GM13976 (cell line): ENCODE data around the gene PACSIN3.
A peak's percentile ranks its signal among the peaks of the same experiment; 100 is the strongest.

Experiments used
- DNase-seq: peaks from one replicate; pipeline ENCODE4 v3.0.0; 2012; ENCODE audit warnings: low spot score
- in situ Hi-C: fragments of 300-500 bp; cut with MboI; formaldehyde crosslinking; loops from one replicate; pipeline ENCODE4 v1.12.0; 2022; ENCODE audit warnings: low sequenced_read_pairs, mixed read lengths, inconsistent platforms; ENCODE audit not compliant: unreplicated experiment
- TF ChIP-seq, protein P1 (sequence below): IDR thresholded peaks from 2 replicates; pipeline ENCODE4 v1.5.1; 2012; ENCODE audit warnings: borderline replicate concordance, mild to moderate bottlenecking; ENCODE audit not compliant: insufficient read depth; ENCODE audit errors: extremely low read depth, missing control alignments, control extremely low read depth

The PACSIN3 gene

DNA sequence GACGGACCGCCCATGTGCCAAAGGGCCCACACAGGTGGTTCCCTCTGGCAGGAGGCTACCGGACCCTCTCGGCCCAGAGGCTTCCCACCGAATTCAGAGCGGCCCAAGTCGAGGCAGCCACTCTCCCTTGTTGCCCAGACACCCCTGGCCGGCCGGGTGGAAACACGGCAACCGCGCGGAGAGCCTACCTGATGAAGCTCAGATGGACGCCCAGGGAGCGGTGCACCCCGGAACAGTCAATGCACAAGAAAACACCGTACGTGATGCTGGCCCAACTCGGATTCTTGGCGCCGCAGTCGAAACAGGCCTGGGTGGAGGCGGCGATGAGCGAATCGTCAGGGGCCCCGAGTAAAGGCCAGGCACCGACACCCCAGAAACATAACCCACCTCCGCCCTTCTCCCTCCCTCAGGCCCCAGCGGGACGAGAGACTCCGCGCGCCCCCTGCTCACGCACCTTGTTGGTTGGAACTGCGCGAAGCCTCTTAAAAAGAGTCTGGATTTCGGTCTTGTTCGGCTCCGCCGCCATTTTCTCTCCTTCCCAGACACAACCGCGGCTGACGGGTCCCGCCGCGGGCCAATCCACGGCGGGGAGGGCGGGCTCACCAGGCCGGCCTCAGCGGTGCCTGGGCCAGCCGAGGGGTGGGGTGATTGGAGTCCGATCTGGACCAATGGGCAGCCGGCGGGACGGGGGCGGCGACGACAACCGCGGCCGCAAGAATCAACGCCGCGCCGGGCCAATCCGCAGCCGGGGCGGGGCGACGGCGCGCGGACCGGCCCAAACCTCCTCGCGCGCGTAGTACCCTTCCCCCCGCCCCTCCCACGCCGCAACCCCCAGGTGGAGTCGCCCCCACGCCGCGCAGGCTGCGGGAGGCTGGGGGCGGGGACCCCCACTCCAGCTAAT lies 9.7 kb downstream of the PACSIN3 start, which contains the start of gene ARFGAP2:
ARFGAP2 (minus strand) TSS at position 552 of the 901 bp plus-strand sequence; CDS start at position 526, 26 bp downstream.
- in situ Hi-C loops, result no loop called here
- TF ChIP-seq, protein P1, sequence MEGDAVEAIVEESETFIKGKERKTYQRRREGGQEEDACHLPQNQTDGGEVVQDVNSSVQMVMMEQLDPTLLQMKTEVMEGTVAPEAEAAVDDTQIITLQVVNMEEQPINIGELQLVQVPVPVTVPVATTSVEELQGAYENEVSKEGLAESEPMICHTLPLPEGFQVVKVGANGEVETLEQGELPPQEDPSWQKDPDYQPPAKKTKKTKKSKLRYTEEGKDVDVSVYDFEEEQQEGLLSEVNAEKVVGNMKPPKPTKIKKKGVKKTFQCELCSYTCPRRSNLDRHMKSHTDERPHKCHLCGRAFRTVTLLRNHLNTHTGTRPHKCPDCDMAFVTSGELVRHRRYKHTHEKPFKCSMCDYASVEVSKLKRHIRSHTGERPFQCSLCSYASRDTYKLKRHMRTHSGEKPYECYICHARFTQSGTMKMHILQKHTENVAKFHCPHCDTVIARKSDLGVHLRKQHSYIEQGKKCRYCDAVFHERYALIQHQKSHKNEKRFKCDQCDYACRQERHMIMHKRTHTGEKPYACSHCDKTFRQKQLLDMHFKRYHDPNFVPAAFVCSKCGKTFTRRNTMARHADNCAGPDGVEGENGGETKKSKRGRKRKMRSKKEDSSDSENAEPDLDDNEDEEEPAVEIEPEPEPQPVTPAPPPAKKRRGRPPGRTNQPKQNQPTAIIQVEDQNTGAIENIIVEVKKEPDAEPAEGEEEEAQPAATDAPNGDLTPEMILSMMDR, result no peak
- peak; percentile 100 for DNase-seq

DNA sequence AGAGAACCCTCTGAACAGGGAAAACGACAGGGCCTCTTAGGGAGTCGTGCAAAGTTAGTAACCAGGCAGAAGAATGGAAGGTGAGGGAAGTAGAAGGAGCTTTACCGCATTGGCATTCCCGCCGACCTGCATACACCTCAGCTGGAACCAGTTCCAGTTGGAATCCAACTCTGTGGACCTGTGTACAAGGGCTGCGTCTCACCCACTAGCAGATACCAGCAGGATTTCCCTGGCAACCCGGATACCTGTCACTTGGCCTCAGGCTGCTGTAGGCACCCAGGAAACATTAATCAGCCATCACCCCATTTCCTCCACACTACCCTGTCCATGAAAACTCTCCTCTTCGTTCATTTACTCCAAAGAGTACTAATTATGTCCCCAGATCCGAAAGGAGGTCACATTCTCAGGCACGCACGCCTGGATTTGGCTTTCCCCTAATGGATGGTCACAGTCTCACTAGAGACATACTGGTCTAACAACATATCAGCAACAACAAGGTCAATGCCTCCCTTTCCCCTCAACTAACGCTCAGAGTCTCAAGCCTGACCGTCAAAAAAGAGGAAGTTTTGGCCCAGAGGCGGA lies 10.4 kb downstream of the PACSIN3 start:
- DNase-seq, result no peak
- in situ Hi-C loops, result no loop called here

DNA sequence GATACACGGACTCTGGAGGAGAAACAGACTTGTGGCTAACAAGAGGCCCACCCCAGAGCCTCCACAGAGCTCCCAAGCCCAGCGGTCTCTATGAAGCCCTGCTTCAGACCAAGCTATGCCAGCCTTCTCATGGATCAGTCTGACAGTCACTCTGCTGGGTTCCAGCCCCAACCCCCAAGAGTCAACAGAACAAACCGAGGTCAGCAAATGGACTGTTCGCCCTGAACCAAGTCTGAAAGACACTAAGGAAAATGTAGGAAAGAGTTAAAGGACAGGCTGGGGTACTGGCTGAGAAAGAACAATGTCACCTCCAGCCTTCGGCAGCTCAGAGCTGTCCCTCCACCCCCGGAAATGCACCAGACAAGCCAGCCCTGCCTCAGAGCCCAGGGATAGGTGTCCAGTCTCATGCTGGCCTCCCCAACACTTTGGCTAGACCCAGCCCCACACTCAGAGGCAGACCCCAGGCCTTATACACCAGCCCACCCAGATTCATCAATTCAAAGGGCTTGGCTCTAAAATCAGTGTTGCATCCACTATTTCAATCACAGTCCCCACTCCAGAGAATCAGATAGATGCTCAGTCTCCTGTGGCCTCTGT lies 13.4 kb downstream of the PACSIN3 start:
- in situ Hi-C loops, result no loop called here
- DNase-seq, result no peak
- TF ChIP-seq, protein P1, result no peak

More for the DNA sequence above, 10.4 kb downstream of the PACSIN3 start:
- TF ChIP-seq, protein P1, result no peak

DNA sequence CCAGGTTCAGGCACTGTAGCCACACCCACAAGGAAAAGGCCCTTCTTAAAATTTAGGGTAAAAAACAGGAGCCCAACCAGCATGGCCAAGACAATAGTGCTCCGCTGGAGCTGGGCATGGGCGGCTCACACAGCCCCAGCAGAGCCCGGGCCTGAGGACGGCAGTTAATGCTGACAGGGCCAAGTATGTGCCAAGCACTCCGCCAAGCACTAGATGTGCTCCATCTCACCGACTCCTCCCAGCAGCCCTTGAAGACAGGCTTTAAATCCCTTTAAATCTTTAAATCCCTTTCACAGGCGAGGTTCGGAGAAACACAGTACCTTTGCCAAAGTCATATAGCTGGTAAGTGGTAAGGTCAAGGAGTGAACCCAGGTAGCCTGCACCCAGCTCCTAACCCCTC lies 14.4 kb downstream of the PACSIN3 start:
- in situ Hi-C loops, result no loop called here
- TF ChIP-seq, protein P1, result no peak

DNA sequence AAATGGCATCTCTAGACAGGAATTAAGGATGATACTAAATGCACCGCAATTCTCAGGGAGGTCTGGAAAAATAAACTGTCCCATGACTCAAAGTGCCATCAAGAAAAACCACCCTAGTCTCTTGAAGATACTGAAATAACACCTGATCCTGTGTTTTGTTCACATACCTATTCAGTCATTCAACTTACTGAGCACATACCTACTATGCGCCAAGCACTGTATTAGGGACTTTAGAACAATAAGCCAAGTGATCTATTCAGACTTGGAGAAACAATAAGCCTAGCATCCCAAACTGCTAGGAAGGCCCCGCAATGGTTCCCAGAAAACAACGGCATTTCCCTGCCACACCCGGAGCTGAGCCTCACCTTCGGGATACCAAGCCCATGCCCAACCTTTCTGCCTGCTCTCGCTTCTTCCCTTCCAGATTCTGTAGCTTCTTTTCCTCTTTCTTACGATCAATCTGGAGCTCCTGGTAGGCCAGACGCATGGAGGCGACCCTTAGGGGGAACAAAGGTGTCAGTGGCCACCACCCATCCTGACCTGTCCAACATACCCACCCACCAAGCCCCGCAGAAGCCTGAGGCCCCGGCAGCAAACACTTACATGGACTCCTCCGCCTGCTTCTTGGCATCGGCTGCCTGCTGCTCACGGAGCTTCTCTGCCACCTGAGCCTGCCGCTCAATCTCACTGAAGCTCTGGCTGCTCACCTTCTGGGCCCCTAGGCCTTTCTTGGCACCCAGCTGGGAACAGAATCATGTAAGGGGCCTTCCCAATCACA lies 15.0 kb downstream of the PACSIN3 start:
- in situ Hi-C loops, result no loop called here
- TF ChIP-seq, protein P1, result no peak
- DNase-seq, result no peak

More for the DNA sequence above, 14.4 kb downstream of the PACSIN3 start:
- no peak for DNase-seq

DNA sequence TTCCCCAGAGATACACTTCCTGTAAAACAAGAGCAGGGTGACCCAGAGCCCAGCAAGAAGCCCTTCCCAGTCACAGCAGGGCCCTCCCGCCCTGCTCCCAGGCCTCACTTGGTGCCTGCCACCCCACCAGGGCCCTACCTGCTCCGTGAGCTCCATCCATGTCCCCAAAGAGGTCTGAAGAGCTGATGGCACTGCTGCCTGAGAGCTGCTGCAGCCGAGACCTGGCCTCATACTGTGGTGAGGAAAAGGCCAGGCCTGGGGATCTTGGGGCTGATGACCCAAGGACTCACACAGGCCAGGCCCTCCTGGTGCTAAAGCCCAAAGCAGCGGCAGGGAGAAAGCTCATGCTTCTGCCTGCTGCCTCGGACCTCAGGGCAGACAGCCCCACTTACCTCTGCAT lies 19.9 kb downstream of the PACSIN3 start:
- TF ChIP-seq, protein P1, result no peak
- no peak for DNase-seq
- in situ Hi-C loops, result no loop called here
